ENCODE results near the gene ZNF335. TPM values are rescaled to one million over a fixed set of nuclear protein-coding genes. Genes with fewer than 3 reads are reported as not detected.

The ZNF335 gene
- total RNA-seq, 6 experiments from 2014 or later: 6.5 to 9.3 (median 7.8) TPM

GRCh38 chr20:45951925-45952834 is 19.8 kb downstream of the ZNF335 start:
- H3K36me3 ChIP-seq: peaks cover 5 to 68% (median 18%) of the 10 kb centered on the region in 4 donors
- 85% methylated on average over 5 of the region's 19 CpGs for WGBS (ENCODE audit: insufficient coverage, low coverage, low lambda C conversion rate, missing lambda C conversion rate)
- no peak overlapping the region for H3K4me3 ChIP-seq
- no peaks in the 10 kb centered on the region for H3K4me1 ChIP-seq
- no peak for DNase-seq
- H3K27me3 ChIP-seq: no peaks in the 10 kb centered on the region
- H3K27ac ChIP-seq: no peak overlapping the region
- no peak for ATAC-seq
- intact Hi-C loops (cut with DNase I): loop anchor here in 1 of 2 donors (10.0 kb wide), 1 partner anchor 137 kb away; the partner anchor contains the start of gene UBE2C
- TF ChIP-seq CTCF (IDR thresholded peaks at IDR 0.05) (no peak), POLR2A (IDR thresholded peaks at IDR 0.05) (no peak)
- H3K9me3 ChIP-seq: no peaks in the 10 kb centered on the region

GRCh38 chr20:45950330-45950646 is 21.7 kb downstream of the ZNF335 start:
- peaks cover 5 to 67% (median 20%) of the 10 kb centered on the region in 4 donors for H3K36me3 ChIP-seq
- no peaks in the 10 kb centered on the region for H3K27me3 ChIP-seq
- H3K27ac ChIP-seq: no peak overlapping the region
- WGBS (ENCODE audit: insufficient coverage, low coverage, low lambda C conversion rate, missing lambda C conversion rate): no CpG with 5 or more reads among the region's 9 CpGs
- H3K9me3 ChIP-seq: no peaks in the 10 kb centered on the region
- intact Hi-C loops (cut with DNase I): loop anchor here in 1 of 2 donors (10.0 kb wide), 1 partner anchor 135 kb away; the partner anchor contains the start of gene UBE2C
- no peak overlapping the region for H3K4me3 ChIP-seq
- no peak for ATAC-seq
- DNase-seq: no peak
- H3K4me1 ChIP-seq: peaks cover 0 to 12% (median 3%) of the 10 kb centered on the region in 4 donors
- TF ChIP-seq CTCF (IDR thresholded peaks at IDR 0.05): no peak
- TF ChIP-seq POLR2A (IDR thresholded peaks at IDR 0.05): no peak

GRCh38 chr20:45949542-45950329 is 22.3 kb downstream of the ZNF335 start:
- peaks cover 5 to 73% (median 22%) of the 10 kb centered on the region in 4 donors for H3K36me3 ChIP-seq
- ATAC-seq (no peak), DNase-seq (no peak)
- no peak for TF ChIP-seq POLR2A (IDR thresholded peaks at IDR 0.05)
- no peak for TF ChIP-seq CTCF (IDR thresholded peaks at IDR 0.05)
- H3K4me3 ChIP-seq: no peak overlapping the region
- intact Hi-C loops (cut with DNase I): loop anchor here (10.0 kb wide), 2 partner anchors 55 to 135 kb away; partner anchors contain the start of genes CTSA (in 1 of the 2), NEURL2 (in 1 of the 2) and UBE2C (in 1 of the 2)
- 88% methylated on average over 3 of the region's 13 CpGs for WGBS (ENCODE audit: insufficient coverage, low coverage, low lambda C conversion rate, missing lambda C conversion rate)
- no peak overlapping the region for H3K27ac ChIP-seq
- no peaks in the 10 kb centered on the region for H3K27me3 ChIP-seq
- no peaks in the 10 kb centered on the region for H3K9me3 ChIP-seq
- peaks cover 0 to 12% (median 3%) of the 10 kb centered on the region in 4 donors for H3K4me1 ChIP-seq

- DNase-seq (no peak), ATAC-seq (no peak)
- TF ChIP-seq CTCF (IDR thresholded peaks at IDR 0.05) (no peak), POLR2A (IDR thresholded peaks at IDR 0.05) (no peak)
- intact Hi-C loops (cut with DNase I): loop anchor here in 1 of 2 donors (10.0 kb wide), 1 partner anchor 54 kb away; the partner anchor contains the start of genes CTSA and NEURL2
- Histone ChIP-seq H3K4me1 (peaks cover 0 to 17% (median 3%) of the 10 kb centered on the region in 4 donors), H3K4me3 (no peak overlapping the region), H3K36me3 (peaks cover 5 to 79% (median 24%) of the 10 kb centered on the region in 4 donors), H3K9me3 (no peaks in the 10 kb centered on the region), H3K27me3 (no peaks in the 10 kb centered on the region), H3K27ac (no peak overlapping the region)
- no CpG with 5 or more reads among the region's 10 CpGs for WGBS (ENCODE audit: insufficient coverage, low coverage, low lambda C conversion rate, missing lambda C conversion rate)
Measured at GRCh38 chr20:45948742-45949541, 23.1 kb downstream of the ZNF335 start.

All from right lobe of liver (tissue), 6 donors.